Measurements from ENCODE around the gene HNF4A.

Gene HNF4A

DNA sequence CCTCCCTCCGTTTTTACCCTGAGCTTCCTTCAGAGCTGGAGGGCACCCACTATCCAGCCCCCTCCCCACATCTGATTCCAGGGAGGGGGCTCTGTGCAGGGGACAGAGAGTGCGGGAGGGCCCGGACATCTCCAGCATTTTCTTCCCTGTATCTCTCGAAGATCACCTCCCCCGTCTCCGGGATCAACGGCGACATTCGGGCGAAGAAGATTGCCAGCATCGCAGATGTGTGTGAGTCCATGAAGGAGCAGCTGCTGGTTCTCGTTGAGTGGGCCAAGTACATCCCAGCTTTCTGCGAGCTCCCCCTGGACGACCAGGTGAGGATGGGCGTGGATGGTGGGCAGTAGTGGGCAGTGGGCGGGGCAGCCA lies 58.8 kb downstream of the HNF4A start:
- DNase-seq (ENCODE audit: low spot score): no peak
- TF ChIP-seq, protein P1, sequence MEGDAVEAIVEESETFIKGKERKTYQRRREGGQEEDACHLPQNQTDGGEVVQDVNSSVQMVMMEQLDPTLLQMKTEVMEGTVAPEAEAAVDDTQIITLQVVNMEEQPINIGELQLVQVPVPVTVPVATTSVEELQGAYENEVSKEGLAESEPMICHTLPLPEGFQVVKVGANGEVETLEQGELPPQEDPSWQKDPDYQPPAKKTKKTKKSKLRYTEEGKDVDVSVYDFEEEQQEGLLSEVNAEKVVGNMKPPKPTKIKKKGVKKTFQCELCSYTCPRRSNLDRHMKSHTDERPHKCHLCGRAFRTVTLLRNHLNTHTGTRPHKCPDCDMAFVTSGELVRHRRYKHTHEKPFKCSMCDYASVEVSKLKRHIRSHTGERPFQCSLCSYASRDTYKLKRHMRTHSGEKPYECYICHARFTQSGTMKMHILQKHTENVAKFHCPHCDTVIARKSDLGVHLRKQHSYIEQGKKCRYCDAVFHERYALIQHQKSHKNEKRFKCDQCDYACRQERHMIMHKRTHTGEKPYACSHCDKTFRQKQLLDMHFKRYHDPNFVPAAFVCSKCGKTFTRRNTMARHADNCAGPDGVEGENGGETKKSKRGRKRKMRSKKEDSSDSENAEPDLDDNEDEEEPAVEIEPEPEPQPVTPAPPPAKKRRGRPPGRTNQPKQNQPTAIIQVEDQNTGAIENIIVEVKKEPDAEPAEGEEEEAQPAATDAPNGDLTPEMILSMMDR (IDR thresholded peaks at IDR 0.05; ENCODE audit: extremely low read depth, missing control alignments): no peak

DNA sequence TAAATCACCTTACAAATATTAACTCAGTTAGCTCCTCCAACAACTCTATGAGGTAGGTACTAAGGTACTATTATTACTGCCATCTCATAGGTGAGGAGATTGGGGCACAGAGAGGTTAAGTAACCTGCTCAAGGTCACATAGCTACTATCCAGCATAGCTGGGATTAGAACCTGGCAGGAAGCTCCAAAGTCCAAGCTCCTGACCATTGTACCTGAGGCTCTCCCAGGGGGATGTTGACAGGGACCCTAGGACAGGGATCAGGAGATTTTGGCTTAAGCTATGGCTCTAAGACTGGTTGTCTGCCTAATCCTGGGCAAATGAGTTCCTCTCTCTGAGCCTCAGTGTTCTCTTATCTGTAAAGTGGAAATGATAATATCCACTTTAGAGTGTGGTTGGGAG lies 59.3 kb downstream of the HNF4A start:
- TF ChIP-seq, protein P1 (IDR thresholded peaks at IDR 0.05; ENCODE audit: extremely low read depth, missing control alignments): no peak
- no peak for DNase-seq (ENCODE audit: low spot score)

DNA sequence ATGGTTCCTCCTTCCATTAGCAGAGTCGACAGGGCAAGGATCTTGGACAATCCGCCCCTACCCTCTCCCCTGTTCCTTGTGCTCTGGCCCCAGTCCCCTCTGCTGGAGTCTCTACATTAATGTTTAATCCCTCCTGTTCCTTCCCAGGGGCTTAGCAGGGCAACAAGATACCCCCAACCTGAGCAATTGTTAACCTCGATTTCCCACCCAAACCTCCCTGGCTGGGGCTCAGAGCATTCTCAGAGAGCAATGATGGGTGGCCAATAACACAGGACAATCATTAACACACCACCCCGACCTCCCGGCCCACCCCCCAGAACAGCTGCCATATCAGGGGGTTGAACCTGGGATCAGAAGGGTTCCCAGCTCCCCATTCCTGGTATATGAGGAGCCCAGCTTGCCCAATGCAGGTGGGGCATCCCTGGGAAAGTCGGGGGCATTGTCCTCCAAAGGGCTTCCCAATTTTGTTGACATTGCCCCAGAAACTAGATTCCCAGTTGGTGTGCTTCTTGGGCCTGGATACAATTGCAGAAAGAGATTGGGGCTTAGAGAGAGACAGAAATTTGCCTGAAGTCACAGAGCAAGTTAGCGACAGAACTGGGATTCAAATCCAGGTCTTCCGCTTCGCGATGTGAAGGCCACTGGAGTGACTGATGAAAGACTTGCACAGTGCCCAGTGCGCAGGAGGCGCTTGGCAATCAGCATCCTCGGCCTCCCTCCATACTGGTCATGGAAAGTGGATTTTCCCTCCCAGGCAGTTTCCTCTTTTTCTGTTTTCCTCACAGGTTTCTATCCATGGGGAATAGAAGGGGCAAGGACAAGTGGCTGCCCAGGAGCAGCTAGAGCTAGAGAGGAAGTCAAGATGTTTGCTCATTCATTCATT lies 60.6 kb downstream of the HNF4A start:
- no peak for DNase-seq (ENCODE audit: low spot score)
- TF ChIP-seq, protein P1 (IDR thresholded peaks at IDR 0.05; ENCODE audit: extremely low read depth, missing control alignments): no peak

DNA sequence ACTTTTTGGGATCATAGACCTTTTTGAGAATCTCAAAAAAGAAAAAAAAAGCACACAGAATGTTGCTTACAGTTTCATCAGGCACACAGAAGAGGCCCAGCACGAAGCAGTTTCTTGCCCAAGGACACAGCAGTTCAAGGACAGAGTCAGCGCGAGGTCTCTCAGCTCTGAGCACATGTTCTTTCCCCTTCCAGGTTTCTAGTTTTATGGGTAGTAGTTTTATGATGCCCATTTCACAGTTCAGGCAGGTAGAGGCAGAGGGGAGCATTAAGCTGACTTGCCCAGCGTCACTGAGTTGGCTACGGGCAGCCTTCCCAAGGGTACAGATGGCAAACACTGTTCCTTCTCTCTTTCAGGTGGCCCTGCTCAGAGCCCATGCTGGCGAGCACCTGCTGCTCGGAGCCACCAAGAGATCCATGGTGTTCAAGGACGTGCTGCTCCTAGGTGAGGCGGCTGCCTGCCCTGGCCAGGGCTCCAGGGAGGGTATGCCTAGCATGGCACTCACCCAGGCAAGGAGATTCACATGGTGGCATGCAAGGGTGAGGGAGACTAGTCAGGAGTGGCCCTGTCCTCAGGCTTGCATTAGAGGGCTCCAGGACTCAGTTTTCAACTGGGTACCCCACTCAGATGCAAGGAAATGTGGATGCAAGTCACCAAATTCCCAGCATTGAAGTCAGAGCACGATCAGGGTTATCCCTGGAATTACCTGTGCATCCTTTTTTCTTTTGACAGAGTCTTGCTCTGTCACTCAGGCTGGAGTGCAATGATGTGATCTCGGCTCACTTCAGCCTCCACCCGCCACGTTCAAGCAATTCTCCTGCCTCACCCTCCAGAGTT lies 62.8 kb downstream of the HNF4A start:
- no peak for DNase-seq (ENCODE audit: low spot score)
- TF ChIP-seq, protein P1 (IDR thresholded peaks at IDR 0.05; ENCODE audit: extremely low read depth, missing control alignments): no peak

DNA sequence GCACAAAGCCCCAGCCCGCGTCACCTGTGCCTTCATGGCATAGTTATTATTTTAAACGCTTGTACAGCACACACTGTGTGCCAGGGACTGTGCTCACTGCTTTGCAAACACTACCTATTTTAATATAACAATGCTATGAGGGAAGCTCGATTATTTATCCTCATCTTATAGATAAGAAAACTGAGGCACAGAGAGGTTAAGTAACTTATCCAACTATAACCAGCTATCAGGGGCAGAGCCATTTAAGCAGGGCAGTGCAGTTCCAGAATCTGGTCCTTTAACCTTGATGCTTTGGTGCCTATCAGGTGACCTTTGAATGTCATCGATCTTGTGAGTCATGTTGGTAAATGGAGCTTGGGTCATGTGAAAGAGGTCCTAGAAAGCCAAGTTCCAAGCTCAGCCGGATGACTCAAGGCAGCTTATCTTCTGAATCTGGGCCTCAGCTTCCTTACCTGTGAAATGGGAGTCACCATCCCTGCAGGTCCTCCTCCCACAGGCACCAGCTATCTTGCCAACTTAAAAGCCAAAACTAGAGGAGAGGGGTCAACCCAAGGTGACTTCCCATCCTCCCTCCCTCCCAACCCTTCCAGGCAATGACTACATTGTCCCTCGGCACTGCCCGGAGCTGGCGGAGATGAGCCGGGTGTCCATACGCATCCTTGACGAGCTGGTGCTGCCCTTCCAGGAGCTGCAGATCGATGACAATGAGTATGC lies 63.8 kb downstream of the HNF4A start:
- DNase-seq (ENCODE audit: low spot score): no peak
- TF ChIP-seq, protein P1 (IDR thresholded peaks at IDR 0.05; ENCODE audit: extremely low read depth, missing control alignments): no peak

DNA sequence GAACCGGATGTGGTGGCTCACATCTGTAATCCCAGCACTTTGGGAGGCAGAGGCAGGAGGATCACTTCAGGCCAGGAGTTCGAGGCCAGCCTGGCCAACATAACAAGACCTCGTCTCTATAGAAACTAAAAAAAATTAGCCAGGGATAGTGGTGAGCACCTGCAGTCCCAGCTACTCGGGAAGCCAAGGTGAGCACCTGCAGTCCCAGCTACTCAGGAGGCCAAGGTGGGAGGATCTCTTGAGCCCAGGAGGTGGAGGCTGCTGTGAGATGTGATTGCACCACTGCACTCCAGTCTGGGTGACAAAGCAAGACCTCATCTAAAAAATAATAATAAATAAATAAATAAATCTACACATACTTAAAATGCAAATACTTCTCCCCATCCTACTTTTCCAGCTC lies 65.0 kb downstream of the HNF4A start:
- no peak for DNase-seq (ENCODE audit: low spot score)
- TF ChIP-seq, protein P1 (IDR thresholded peaks at IDR 0.05; ENCODE audit: extremely low read depth, missing control alignments): no peak
